8988T (cell line): ENCODE results near the gene NYNRIN.
"Not testable (repeated sequence)": the region's sequence is repeated elsewhere in the genome, so short reads cannot be mapped to it uniquely, and the experiment has no call there.

Source experiments
- DNase-seq: peaks from one replicate; pipeline ENCODE4 v3.0.0; 2011

Gene NYNRIN

DNA sequence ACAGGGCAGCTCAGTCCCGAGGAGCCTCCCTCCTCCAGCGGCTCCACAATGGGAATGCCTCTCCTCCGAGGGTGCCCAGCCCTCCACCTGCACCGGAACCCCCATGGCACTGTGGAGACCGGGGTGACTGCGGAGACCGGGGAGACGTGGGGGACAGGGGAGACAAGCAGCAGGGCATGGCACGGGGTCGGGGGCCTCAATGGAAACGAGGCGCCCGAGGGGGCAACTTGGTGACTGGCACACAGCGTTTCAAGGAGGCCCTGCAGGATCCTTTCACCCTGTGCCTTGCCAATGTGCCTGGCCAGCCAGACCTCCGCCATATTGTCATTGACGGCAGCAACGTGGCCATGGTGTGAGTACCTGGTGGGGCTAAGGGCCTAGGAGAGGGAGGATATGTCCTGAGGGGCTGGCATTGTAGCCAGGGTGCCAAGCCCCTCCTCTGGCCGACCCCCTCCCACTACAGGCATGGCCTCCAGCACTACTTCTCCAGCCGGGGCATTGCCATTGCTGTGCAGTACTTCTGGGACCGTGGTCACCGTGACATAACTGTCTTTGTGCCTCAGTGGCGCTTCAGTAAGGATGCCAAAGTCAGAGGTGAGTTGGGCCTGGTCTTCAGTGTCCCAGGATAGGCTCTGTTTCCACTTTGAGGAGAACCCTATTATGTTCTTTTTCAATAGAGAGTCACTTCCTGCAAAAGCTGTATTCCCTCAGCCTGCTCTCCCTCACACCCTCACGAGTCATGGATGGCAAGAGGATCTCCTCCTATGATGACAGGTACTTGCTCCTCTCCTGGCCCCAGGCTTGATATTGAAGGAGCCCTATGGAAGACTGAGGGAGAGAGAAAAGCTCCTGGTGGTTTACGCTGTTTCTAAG lies 33.7 kb downstream of the NYNRIN start:
- no peak for DNase-seq

DNA sequence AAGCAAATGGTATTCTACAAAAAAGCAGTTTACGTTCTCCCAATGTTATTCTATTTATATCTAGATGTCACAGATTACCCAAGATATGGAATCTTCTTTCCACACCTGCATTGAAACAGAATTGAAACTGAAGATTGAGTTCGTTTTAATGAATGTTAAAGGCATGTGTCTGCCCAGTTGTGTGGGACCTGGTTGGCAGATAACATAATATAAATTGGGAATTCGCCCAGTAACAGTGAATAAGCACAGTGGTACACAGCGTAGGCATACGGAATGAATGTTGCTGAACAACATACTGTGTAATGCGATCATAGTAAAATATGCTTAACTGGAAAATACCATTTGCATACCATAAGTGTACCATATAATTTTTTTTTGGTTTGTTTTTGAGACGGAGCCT lies 35.2 kb downstream of the NYNRIN start:
- no peak for DNase-seq

DNA sequence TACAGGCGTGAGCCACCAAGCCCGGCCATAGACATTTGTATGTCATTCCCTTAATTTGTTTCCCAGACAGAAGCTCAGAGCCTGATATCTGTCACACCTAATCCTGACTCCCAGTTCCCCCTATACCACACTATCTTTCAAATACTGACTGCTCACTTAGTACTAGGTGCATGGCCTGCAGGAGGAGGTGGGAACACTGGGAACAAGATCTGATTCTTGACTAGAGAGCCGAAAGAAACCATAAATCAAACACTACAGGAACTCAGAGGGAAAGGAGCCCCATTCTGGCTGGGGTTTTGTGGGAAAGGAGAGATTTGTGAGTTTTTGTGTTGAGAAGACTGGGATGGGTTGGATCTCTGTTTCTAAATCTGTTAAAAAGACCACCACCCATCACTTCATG lies 35.9 kb downstream of the NYNRIN start:
- no peak for DNase-seq

DNA sequence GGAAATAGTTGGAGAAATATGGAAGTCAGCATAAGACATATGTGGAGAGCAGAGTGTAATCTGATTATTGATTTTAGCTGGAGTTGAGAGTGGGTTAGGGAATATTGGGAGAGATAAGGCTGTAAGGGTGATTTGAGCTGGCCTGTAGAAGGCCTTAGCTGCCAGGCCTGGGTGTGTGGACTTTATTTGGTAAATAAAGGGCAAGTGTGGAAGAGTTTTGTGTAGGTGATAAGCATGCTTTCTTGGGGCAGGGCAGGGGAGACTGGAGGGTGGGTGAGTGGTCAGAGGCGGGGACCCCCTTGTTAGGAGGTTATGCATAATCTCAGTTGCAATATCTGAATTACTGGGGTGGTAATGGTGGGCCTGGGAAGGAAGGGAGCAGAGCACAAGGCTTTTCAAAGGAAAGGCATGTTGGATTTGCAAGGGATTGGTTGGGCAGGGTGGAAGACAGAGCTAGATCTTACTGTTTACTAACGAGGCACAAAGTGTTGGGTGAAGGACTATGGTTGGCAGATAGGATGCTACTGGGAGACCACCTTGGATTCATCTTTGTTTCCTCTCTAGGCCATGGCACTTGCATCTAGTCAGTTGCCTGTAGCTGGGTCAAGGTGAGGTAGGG lies 36.5 kb downstream of the NYNRIN start:
- no peak for DNase-seq

DNA sequence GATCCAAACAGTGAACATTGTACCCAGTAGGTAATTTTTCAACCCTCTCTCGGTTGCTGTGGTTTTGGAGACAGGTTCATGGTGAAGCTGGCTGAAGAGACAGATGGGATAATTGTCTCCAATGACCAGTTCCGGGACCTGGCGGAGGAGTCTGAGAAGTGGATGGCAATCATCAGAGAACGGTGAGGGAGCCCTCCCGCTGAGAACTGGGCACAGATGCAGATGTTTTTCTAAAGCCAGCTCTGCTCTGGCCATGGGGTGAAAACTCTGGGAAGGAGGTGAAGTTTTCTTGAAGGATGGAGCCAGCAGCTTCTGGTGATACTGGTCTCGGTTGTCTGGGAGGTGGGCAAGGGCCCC lies 37.2 kb downstream of the NYNRIN start:
- DNase-seq: no peak

DNA sequence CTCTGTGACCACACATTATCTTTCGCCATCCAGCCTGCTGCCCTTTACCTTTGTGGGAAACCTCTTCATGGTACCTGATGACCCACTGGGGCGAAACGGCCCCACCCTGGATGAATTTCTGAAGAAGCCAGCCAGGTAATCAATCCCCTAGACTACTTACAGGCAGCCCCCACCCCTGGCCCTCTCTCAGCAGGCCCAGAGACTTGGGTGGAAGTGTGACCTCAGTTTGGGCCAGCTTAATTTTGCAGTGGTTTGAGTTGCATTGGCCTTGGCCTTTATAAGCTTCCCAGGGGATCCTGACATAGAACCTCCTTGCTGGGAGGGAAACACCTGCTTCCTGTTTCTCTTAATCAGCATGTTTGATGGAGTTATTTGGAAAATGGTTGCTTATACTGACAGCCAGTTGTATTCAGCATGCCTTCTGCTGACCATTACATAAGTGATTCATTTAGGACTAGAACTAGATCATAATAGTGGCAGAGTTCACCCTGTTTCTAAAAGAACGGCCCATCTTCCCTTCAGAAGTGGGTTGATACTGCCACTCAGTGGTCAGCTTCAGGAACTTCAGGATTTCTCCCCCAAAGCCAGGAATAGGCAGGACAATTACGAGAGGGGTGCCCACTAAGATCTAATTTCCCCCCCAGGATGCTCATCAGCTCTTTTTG lies 37.7 kb downstream of the NYNRIN start:
- DNase-seq: peak; percentile 45

DNA sequence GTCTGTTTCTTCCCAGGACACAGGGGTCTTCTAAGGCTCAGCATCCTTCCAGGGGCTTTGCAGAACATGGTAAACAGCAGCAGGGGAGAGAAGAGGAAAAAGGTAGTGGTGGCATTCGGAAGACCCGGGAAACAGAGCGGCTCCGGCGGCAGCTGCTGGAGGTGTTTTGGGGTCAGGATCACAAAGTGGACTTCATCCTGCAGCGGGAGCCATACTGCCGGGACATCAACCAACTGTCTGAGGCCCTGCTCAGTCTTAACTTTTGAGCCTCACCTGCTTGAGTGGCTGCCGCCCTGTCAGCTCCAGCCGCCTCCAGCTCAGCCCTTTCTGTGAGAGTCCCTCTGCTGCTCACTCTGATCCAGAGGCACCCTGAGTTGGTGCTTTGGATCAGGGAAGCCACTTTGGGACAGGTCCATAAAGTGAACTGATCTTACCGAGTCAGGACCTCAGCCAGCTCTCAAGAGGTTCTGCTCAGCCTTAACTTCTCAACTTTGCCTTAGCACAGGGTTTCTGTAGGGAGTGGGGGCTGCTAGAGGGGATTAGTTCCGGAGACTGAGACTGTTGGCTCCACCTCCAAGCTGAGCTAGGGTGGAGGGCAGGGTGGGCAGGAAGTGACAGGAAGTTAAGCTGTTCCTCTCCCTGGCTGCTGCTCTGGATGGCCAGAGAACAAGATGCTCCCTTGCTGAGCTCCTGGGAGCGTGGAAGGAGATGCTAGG lies 38.4 kb downstream of the NYNRIN start:
- no peak for DNase-seq

DNA sequence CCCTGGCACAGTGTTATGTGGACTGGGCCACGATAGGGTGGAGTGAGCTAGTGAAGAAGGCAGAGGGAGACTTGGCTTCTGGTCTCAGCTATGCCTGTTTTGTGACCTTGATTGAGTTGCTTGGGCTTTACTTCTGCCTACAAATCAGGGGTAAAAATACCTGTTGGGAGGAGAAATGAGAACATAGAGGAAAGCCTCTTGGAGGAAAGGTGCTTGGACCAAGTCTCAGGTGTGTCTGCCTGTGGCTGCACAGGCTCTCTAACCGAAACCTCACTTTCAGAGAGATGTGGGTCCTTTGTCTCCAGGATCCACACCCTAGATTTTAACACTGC lies 38.9 kb downstream of the NYNRIN start:
- no peak for DNase-seq

DNA sequence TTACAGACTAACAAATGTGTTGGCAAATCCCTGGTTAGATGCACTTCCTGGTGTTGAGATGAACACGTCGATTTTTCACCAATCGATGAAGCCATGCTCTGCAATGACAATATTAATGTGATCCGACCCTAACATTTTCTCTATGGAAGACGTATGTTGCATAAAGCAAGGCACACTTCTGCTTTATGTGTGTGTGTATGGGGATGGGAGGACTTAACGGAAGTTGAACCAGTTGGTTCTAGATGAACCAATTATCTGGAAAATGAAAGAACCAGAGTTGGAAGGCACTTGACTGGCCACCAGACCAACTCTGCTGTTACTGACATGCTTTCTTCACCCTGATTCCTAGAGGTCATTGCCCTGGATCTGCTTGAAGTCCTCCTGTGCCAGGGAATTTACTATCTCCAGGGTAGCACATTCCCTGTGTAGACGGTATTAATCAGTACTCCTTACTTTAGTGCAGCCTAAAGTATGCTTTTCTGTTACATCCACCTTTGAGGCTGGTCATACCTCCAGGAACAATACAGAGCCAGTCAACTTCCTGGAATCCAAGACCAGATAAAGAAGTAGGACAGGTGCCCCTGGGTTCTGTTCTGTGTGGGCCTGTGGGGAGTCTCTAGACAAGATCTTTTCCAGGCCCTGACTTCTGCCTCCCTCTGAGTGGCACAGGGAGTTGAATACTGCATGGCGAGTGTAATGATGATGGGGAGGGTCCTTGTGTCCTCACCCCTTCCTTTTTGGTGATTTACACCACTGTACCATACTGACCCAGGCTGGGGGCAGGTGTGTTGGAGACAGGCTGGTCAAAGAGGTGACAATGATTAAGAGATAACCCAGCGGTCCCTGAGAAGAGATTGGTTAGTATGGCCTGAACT lies 39.7 kb downstream of the NYNRIN start:
- no peak for DNase-seq

DNA sequence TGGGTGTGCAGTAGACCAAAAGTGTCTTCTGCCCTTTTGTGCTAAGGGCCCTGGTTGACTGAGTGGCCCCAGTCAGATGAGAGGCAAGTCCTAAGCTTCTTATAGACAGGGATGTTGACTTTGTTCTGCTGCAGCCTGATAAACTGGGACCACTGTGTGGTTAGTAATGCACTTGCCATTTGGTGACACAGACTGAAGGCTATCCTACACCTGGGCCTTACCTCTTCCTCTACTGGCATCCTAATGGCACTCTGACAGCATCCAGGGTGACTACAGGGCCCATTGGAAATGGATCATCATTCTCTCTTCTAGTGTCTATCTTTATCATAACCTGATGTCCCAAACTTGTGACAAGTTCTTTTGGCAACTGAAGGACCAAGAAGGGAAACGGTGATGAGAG lies 40.5 kb downstream of the NYNRIN start:
- no peak for DNase-seq

DNA sequence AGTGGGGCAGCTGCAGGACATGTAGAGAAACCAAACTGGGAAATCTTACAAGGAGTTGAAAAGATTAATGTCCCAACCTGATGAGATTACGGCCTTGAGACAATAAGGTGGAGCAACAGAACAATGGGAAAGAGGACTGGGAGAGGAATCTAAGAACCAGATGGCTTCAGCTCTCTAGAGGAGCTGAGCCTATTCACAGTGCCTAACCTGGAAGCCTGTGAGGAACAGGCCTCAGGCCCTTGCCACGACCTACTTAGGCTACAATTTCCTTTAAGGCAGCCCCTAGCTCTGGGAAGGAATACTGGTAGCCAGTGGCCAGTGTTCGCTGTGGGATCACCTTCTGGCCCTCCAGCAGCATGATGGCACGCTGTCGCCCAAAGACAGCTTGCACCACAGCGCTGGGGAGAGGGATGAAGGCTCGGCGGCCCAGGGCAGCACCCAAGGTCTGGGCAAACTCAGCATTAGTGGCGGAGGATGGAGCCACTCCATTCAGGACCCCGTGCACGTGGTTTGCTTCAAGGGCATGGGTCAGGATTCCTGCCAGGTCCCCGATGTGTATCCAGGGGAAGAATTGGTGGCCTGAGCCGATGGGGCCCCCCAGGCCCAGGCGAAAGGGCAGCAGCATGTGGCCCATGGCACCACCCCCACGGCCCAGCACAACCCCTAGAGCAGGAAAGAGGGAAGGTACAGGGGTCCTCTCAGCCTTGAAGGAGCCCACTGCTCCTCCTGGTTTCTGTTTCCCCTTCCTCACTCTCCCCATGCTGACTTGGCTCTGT lies 41.2 kb downstream of the NYNRIN start:
- no peak for DNase-seq

DNA sequence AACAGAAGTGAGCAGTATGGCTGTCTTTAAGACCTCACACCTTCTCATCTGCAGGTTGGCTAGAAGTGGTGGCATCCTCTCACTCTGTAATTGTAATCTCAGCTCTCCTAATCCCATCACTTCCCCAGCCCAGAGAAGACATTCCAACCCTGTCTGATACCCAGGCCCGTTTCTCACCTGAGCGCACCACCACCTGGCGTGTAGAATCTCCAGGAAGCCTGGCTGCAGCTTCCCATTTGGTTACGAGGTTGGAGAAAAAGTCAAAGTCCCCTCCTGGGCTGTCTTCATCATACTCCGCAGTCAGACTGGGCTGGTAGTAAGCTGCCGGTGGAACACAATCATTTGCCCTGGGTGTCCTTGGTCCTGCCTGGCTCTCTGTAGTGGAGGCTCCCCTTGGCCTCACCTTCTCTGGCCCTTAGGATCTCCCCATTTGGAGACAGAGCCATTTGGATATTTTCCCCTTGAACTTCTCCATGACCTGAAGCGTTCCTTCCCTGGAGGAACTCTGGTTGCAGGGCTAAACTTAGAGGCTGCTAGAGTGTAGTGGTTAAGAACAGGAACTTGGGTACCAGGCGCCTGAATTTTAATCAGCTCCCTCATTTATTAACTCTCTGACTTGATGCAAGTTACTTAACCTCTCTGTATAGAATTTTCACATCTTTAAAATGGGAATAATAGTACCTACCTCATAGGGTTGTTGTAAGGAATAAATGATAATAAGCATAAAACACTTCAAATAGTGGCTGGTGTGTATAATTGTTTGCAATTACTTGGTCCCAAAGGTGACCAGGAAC lies 42.0 kb downstream of the NYNRIN start:
- no peak for DNase-seq

DNA sequence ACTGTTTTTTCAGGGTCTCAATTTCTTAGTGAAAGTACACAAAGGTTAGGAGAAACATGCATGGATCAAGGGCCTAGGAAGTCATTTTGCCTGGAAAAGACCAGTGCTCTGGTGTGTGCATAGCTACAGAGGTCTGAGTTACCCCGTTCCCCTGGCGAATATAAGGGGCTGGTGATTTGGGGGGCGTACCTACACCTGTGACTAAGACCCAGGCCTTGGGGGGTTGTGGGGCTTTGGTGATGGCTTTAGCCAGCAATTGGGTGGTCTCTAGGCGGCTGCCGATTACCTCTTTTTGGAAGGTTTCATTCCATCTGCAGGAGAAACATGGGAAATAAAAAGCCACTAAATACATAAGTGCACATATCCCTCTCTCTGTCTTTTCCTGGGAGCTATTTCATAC lies 42.7 kb downstream of the NYNRIN start:
- no peak for DNase-seq

DNA sequence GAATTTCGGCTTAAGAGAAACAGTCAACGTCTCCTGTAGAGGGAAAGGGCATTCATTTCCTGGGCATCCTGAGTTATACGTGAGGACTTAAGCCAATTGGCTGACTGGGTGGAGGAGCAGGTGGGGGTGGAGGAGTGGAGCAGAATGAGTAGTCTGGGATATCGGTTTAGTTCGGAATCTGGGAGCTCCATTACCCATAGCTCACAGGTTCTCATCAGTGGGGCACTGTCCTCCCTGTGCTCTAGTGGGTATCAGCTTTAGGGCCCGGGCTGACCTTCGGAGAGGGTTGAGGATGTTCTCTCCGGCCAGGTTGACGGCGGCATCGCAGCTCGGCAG lies 43.1 kb downstream of the NYNRIN start:
- no peak for DNase-seq

DNA sequence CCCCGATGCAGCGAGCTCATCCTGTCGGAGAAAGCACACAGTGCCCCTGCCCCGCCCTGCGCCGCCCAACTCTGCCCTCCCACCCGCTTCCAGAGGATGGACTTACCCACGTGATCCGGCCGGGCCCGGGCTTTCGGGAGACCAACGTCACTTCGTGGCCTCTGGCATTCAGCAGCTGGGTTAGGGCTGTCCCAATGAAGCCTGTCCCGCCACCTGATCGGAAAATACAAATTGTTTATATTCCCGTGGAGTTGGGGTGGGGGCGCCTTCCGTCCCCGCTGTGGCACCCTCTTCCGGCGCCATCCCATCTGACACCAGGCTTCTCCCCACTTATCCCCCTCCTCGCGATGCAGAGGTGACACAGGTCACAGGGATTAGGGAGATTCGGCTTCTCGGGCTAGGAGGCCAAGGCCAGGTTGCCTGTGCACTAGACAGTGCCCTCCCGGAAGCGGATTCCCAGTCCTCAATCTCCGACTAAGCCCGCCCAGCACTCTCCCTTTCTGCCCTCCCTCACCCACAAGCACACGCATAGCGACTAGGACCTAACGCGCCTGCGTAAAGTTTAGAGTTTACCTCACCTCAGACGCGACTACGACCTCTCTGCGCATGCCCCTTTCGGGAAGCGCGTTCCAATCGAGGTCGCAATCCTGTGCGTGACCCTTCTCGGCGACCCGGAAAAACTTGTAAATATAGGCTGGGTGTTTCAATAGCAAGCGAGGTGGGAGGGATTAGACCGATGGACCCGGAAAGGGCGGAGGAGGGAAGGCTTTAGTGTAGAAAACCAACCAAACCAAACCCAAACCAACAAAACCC lies 43.6 kb downstream of the NYNRIN start, which contains the start of gene SDR39U1:
TSS of gene SDR39U1 (minus strand) at position 537 of the 813 bp plus-strand sequence. CDS start at position 530, 7 bp downstream.
- DNase-seq: peak; percentile 73

DNA sequence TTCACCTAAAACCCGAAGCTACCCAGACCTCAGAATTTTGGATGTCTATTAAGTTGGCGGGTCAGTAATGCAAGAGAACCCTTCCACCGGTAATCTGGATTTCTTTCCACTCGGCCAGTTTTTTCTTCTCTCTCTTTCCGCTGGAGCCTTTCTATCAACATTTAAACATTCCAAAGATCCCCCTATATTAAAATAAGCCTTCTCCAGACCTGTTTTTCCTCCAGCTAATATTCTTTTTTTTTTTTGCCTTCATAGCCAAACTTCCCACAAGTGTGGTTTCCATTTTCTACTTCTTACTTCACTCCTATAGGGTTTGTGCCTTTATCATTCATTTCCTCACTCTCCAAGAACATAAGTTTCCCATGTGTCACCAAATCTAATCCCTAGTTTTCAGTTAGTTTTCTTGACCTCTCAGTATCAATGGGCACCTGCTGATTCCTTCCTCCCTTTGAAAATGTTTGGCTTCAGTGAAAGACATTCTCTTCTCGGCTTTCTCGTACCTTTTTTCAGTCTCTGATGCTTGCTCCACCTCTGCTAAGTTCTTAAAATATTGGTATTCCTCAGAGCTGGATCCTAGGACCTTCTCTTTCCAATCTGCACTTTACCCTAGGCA lies 44.4 kb downstream of the NYNRIN start:
- DNase-seq: no peak

DNA sequence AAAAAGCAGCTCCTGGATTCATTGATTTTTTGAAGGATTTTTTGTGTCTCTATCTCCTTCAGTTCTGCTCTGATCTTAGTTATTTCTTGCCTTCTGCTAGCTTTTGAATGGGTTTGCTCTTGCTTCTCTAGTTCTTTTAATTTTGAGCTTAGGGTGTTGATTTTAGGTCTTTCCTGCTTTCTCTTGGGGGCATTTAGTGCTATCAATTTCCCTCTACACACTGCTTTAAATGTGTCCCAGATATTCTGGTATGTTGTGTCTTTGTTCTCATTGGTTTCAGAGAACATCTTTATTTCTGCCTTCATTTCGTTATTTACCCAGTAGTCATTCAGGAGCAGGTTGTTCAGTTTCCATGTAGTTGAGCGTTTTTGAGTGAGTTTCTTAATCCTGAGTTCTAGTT lies 52.0 kb downstream of the NYNRIN start:
- not testable (repeated sequence) for DNase-seq

DNA sequence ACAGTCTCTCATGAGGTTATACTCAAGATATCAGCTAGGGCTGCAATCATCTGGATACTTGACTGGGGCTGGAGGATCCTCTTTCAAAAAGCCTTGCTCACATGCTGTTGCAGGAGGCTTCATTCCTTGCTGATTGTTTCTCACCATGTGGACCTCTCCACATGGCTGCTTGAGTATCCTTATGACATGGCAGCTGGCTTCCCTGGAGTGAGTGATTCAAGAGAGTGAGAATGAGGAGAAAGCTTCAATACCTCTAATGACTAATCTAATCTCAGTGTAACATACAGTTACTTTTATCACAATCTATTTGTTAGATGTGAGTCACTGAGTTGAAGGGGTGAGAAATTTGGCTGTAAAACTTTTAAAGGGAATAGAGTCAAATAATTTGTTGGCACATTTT lies 58.2 kb downstream of the NYNRIN start:
- DNase-seq: no peak

DNA sequence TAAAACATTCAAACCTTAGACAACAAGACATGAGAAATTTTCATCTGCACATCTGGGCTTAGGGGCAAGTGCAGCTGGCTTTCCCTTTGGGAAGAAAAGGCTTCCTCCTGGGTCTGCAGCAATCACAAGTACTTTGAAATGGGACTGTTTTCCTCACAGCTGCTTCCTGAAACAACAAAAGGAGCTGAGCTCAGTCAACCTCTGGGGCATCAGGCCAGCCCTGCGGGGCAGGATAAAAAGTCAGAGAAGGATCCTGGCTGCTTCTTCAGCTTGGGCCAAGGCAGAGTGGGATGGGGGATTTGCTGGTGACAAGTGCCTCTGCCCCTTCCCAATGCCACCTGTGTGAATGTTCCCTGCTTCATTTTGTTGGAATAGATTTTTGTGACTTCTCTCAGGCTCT lies 59.9 kb downstream of the NYNRIN start:
- DNase-seq: no peak

DNA sequence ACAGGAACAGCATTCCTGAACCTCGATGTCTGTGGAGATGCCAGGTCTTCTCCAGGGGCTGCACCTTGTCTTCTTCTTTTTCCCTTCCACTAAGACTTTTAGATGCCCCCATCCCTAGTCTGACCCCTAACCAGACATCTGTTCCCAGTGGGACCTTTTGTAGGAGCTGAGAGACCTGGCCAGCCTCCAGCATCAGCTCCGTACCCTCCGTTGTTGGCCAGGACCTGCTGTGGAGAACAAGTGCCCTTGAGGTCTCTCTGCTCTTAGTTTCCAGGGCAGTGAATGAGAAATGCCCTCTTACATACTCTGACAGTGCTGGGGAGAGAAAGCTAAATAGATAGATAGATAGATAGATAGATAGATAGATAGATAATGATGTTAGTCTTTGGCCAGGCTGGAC lies 60.5 kb downstream of the NYNRIN start:
- no peak for DNase-seq
